G401 (cell line): ENCODE results near the gene PLA2G4D. TPM values are rescaled to one million over a fixed set of nuclear protein-coding genes. Genes with fewer than 3 reads are reported as not detected.

Source experiments
- DNase-seq: peaks from one replicate; pipeline ENCODE4 v3.0.0-alpha.2; 2015; ENCODE audit warnings: low spot score
- in situ Hi-C: cut with HindIII; loops from 2 replicates; pipeline ENCODE4 v1.10.0; 2016; ENCODE audit warnings: low sequenced_read_pairs, mixed read lengths
- total RNA-seq: library from RNA; depleted of rRNA; stranded (reverse); fragments of >200 nt; shearing (Covaris generic); gene quantifications from 2 replicates; pipeline ENCODE4 v1.2.3, GENCODE V29; 2014

The PLA2G4D gene
- total RNA-seq, 1 experiment from 2014 or later, result 0.61 TPM

GRCh38 chr15:42130246-42130986 lies 36.1 kb upstream of the PLA2G4D start:
- in situ Hi-C loops, result no loop called here
- DNase-seq, result no peak

- DNase-seq, result no peak
- in situ Hi-C loops, result no loop called here
Observed at GRCh38 chr15:42129364-42129763, 35.0 kb upstream of the PLA2G4D start.

GRCh38 chr15:42128476-42128875 lies 34.1 kb upstream of the PLA2G4D start:
- in situ Hi-C loops, result no loop called here

GRCh38 chr15:42123546-42123945 lies 29.2 kb upstream of the PLA2G4D start:
- in situ Hi-C loops, result no loop called here
- no peak for DNase-seq

More at GRCh38 chr15:42128476-42128875, 34.1 kb upstream of the PLA2G4D start:
- DNase-seq, result no peak

GRCh38 chr15:42121682-42122081 lies 27.3 kb upstream of the PLA2G4D start:
- in situ Hi-C loops, result no loop called here
- no peak for DNase-seq

- DNase-seq, result no peak
- in situ Hi-C loops, result no loop called here
Observed at GRCh38 chr15:42121021-42121420, 26.7 kb upstream of the PLA2G4D start.

GRCh38 chr15:42120285-42120684 lies 25.9 kb upstream of the PLA2G4D start:
- in situ Hi-C loops, result no loop called here
- DNase-seq, result no peak

- DNase-seq, result no peak
- in situ Hi-C loops, result no loop called here
Observed at GRCh38 chr15:42119446-42119760, 25.0 kb upstream of the PLA2G4D start.

- DNase-seq, result no peak
- in situ Hi-C loops, result no loop called here
Observed at GRCh38 chr15:42118650-42119445, 24.5 kb upstream of the PLA2G4D start.

- in situ Hi-C loops, result no loop called here
- no peak for DNase-seq
Observed at GRCh38 chr15:42111924-42112323, 17.6 kb upstream of the PLA2G4D start.

GRCh38 chr15:42110367-42110766 lies 16.0 kb upstream of the PLA2G4D start:
- in situ Hi-C loops, result no loop called here
- DNase-seq, result no peak

- in situ Hi-C loops, result no loop called here
- DNase-seq, result no peak
Observed at GRCh38 chr15:42108806-42109205, 14.4 kb upstream of the PLA2G4D start.

GRCh38 chr15:42108189-42108588 lies 13.8 kb upstream of the PLA2G4D start:
- DNase-seq, result no peak
- in situ Hi-C loops, result no loop called here

- in situ Hi-C loops, result no loop called here
- no peak for DNase-seq
Observed at GRCh38 chr15:42107473-42107872, 13.1 kb upstream of the PLA2G4D start.

- in situ Hi-C loops, result no loop called here
Observed at GRCh38 chr15:42106288-42106687, 11.9 kb upstream of the PLA2G4D start.

GRCh38 chr15:42104095-42104891 lies 9.9 kb upstream of the PLA2G4D start:
- in situ Hi-C loops, result no loop called here
- DNase-seq, result no peak

More at GRCh38 chr15:42106288-42106687, 11.9 kb upstream of the PLA2G4D start:
- no peak for DNase-seq

- in situ Hi-C loops, result no loop called here
Observed at GRCh38 chr15:42102646-42103235, 8.4 kb upstream of the PLA2G4D start.

GRCh38 chr15:42101861-42102260 lies 7.5 kb upstream of the PLA2G4D start:
- in situ Hi-C loops, result no loop called here
- no peak for DNase-seq

More at GRCh38 chr15:42102646-42103235, 8.4 kb upstream of the PLA2G4D start:
- DNase-seq, result no peak

GRCh38 chr15:42100021-42100800 lies 5.8 kb upstream of the PLA2G4D start:
- DNase-seq, result no peak
- in situ Hi-C loops, result no loop called here
